ENCODE results near the gene TMEM119.

DNA sequence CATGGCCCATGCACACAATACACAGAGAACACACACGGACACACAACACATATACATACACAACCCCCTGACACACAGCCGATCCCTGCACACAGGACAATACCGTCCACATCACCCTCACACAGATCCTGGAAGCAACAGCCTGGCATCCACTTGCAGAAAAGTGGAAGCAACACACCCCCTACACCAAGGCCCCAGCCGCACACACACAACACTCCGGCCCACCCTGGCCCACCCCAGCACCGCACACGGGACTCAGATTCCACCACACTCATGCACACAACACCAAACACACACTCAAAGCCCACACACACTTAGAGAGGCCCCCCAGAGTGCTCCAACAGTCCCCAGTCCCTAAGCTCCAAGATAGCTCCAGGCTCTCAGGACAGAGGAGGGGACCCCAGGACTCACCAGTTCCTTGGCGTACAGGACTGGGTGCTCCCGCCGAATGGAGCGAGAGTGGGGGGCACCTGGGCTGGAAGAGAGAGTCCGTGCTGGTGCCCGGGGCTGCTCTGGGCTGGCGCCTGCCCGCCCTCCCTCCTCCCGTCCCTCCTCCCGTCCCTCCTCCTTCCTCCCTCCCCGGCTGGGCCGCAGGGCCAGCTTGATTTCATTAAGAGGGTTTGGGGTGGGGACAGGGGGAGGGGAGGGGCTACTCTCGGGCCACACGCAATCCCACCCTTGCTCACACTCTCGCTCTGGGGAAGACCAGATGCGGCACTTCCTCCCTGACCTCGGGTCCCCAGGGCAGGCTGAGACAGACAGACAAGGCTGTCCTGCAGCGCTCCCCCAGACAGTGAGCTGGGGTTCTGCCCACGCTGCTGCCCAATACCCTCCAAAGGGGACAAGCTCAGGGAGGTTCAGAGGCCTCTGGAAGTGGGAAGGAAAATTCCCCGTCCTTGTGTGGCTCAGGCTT, at the start of gene TMEM119:
- TF ChIP-seq, protein P1, sequence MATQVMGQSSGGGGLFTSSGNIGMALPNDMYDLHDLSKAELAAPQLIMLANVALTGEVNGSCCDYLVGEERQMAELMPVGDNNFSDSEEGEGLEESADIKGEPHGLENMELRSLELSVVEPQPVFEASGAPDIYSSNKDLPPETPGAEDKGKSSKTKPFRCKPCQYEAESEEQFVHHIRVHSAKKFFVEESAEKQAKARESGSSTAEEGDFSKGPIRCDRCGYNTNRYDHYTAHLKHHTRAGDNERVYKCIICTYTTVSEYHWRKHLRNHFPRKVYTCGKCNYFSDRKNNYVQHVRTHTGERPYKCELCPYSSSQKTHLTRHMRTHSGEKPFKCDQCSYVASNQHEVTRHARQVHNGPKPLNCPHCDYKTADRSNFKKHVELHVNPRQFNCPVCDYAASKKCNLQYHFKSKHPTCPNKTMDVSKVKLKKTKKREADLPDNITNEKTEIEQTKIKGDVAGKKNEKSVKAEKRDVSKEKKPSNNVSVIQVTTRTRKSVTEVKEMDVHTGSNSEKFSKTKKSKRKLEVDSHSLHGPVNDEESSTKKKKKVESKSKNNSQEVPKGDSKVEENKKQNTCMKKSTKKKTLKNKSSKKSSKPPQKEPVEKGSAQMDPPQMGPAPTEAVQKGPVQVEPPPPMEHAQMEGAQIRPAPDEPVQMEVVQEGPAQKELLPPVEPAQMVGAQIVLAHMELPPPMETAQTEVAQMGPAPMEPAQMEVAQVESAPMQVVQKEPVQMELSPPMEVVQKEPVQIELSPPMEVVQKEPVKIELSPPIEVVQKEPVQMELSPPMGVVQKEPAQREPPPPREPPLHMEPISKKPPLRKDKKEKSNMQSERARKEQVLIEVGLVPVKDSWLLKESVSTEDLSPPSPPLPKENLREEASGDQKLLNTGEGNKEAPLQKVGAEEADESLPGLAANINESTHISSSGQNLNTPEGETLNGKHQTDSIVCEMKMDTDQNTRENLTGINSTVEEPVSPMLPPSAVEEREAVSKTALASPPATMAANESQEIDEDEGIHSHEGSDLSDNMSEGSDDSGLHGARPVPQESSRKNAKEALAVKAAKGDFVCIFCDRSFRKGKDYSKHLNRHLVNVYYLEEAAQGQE (IDR thresholded peaks at IDR 0.05; ENCODE audit: insufficient replicate concordance, low read depth): no peak
- TF ChIP-seq, protein P2, sequence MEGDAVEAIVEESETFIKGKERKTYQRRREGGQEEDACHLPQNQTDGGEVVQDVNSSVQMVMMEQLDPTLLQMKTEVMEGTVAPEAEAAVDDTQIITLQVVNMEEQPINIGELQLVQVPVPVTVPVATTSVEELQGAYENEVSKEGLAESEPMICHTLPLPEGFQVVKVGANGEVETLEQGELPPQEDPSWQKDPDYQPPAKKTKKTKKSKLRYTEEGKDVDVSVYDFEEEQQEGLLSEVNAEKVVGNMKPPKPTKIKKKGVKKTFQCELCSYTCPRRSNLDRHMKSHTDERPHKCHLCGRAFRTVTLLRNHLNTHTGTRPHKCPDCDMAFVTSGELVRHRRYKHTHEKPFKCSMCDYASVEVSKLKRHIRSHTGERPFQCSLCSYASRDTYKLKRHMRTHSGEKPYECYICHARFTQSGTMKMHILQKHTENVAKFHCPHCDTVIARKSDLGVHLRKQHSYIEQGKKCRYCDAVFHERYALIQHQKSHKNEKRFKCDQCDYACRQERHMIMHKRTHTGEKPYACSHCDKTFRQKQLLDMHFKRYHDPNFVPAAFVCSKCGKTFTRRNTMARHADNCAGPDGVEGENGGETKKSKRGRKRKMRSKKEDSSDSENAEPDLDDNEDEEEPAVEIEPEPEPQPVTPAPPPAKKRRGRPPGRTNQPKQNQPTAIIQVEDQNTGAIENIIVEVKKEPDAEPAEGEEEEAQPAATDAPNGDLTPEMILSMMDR (IDR thresholded peaks at IDR 0.05; ENCODE audit: insufficient read depth, low read length): no peak
